Activated CD4-positive, alpha-beta T cell treated with anti-CD3 and anti-CD28 coated beads, Interleukin-2, Interleukin-4, amounts not matched to agents 100 ng/mL and 50 ng/mL, durations not matched to agents 16 hours and 8 hours (primary cell): Measurements from ENCODE around the gene NIPAL4.
A peak's percentile ranks its signal among the peaks of the same experiment; 100 is the strongest.

Source experiments
- DNase-seq: peaks from one replicate; pipeline ENCODE4 v3.0.0-alpha.2; 2020; ENCODE audit warnings: low spot score

NIPAL4 gene

DNA sequence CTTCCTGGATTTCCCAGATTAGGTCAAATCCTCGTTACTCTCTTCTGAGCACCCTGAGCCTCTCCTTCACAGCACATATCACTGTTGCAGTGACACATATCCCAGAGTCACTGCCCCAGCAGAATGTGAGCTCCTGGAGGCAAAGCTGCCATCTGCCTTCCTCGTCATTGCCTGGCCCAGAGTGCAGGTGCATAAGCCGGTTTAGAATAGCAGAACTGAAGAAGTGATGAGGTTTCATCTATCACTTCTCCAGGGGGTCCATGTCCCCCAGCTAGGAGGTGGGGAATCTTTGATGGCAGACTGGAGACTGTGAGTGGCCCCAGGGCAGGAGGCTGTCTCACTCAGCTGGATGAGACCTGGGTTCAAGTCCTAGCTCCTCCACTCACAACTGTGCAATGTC is 25.8 kb downstream of the NIPAL4 start:
- DNase-seq, result no peak

DNA sequence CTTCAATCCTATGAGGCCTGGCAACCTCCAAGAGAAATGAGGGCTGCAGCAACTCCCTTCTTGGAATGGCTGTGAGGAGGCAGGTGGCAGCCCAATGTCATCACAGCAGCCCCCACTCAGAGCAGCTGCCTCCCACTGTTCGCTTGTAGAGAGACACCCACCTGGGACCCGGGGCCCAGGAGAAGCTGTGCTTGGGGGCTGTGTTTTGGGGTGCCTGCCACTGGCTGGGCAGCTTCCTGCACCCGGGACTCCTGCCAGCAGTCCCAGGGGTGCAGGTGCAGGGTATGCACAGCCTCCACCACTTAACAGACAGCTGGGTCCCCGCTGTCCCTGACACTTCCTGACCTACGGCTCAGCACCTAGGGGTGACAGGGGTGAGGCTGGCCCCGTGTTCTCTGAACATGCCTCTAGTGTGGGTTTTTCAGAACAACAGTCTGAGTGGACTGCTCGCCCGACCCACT is 26.2 kb downstream of the NIPAL4 start:
- no peak for DNase-seq

DNA sequence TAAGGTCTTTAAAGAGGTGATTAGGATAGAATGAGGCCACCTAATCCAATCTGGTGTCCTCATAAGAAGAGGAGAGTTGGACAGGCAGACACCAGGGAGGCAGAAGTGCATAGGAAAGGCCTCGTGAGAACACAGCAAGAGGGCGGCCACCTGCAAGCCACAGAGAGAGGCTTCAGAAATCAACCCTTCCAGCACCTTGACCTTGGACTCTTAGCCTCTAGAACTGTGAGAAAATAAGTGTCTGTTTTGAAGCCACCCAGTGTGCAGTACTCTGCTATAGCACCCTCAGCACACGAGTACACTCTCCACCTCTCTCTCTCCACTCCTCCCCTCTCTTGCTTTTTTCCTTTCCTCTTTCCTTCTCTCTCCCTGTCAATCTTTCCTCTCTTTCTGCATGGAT is 26.8 kb downstream of the NIPAL4 start:
- DNase-seq, result no peak

DNA sequence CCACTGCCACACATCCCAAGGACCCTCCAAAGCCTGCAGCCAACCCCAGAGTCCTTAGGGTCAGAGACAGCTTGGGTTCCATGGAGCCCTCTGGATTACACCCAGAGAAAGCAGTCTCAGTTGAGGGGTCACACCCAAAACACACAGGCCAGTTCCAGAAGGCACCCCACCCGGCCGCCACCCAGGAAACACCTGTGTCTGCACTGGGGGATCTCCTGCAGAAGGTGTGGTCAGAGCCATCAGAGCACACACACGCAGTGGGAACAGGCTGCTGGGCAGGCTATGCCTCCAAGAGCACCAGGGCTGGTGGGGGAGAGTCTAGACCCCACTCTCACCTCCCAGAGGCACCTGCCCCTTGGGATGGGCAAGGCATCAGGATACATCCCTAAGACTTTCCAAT is 27.3 kb downstream of the NIPAL4 start:
- no peak for DNase-seq

DNA sequence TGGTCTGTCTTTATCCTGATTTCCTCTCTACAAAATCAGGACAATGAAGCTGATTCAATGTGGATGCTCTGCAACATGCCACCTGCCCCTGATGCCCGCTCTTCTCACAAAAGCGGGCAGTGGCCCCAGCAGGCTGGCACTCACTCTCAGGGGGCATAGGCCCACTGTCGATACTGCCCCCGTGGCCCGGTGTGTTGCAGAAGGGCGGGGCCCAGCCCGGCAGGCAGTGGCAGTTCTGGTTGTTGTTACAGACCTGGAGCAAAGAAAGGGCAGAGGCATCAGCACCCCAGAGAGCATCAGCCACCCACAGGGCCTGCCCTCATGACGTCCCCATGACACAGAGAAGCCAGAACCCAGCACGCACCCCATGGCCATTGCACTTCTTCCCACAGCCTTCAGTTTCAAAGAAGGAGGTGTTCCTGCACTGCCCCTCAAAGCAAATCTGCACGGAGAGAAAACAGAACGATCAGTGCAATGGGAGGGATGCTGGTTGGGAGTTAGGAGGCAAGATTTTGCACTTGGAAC is 31.5 kb downstream of the NIPAL4 start:
- no peak for DNase-seq

DNA sequence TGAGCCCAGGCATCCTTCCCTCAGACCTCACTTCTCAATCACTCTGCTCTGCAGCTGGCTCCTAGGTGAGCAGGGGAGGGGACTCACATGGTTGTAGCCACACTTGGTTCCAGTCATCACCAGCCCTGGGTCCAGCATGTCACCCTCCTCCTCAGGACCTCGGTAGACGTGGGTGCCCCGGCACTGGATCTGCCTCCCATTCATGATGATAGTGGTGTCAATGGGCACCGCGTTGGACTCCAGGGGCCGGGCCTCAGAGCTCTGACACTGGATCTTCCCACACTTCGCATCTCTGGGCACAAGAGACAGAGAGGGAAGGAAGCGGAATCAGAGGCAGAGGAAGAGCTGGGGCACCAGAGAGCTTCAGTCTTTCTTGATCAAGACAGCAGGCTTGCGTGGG is 32.9 kb downstream of the NIPAL4 start:
- no peak for DNase-seq

DNA sequence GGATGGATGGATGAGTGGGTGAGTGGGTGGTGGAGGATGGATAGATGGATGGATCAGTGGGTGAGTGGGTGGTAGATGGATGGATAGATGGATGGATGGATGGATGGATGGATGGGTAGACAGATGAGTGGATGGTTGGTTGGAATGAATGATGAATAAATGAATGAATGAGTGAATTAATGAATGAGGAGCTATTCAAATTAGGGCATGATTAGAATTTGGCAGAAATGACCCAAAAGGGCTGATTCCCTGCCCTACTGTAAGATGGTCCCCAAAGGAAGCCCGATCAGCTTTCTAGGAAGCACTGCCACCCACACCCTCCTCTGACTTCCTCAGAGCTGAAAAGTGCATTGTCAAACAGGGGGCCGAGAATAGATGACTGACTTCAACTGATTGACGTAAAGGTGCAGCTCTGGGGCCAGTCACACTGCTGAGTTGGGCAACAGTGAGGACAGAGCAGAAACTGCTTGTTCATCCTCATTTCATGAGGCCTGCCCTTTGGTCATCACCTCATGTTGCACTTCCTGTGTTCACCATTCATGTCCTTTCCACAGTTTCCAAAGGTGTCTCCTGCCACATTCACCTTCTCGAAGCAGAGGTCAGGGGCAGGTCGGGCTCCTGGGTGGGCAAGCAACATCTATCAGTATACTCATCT is 34.3 kb downstream of the NIPAL4 start:
- no peak for DNase-seq

DNA sequence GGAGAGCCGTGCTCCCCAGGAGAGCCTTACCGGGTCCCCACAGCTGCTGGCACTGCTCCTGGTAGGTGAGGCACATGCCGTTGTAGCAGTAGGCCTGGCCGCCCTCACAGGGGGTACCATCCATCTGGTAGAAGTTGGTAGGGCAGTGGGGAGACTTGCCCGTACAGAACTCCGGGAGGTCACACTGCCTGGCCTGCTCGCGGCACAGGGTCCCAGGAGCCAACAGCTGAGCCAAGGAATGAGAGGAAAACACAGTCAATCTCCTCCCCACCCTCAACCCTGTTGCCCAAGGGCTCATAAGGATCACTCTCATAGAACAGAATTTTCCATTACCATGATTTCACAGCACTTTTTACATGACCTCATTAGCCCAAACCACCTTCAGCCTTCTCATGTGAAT is 36.9 kb downstream of the NIPAL4 start:
- DNase-seq, result no peak

DNA sequence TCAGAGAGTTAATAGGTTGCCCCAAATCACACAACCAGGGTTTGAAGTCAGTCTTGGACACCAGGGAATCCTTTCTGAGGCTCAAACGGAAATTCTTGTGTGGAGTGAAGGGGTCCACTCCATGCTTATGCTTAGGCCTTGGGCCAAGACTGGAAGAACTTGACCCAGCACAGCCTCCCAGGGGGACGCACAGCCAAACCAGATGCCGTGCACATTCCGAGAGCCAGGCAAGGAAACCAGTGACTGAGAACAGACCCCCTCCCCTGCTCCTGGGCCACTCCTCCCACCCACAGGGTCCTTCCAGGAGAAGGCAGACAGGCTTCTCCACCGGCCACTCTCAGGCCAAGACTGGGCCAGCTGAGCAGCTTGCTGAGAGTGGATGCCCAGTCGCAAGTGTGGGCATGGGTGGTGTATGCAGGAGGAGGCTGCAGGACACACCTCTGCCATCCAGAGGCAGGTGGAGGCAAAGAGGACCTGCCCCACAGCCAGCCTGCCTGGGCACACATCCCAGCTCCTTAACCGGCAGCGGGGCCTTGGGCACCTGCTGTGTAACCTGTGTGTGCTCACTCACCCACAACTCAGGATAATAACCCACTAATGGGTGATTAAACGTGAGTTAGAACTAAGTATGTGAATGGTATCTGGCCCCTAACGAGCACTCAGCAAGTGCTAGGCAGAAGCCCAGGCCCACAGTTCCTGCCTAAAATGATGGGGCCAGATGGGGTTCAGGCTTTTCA is 38.0 kb downstream of the NIPAL4 start:
- no peak for DNase-seq

DNA sequence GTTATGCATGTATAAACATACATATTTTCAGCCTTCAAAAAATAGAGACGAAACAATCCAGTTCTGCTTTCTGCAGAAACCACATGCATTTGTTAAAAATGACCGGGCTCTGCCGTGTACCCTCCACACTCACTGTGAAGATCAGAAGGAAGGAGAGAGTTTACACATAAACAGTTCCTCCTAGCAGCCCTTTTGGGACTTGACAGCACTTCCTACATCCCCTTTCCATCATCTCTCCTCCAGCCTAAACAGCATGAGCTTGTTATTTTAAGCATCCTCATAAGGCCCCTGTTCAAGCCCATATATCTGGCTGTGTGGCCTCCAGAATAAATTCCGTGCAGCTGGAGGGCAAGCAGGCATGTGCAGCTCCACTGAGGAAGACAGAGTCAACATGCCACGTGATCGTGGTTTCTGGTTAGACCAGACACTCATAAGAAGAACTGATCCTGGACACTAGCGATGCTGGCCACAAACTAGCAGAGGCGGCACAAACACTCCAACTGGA is 42.2 kb downstream of the NIPAL4 start:
- peak; percentile 11 for DNase-seq

DNA sequence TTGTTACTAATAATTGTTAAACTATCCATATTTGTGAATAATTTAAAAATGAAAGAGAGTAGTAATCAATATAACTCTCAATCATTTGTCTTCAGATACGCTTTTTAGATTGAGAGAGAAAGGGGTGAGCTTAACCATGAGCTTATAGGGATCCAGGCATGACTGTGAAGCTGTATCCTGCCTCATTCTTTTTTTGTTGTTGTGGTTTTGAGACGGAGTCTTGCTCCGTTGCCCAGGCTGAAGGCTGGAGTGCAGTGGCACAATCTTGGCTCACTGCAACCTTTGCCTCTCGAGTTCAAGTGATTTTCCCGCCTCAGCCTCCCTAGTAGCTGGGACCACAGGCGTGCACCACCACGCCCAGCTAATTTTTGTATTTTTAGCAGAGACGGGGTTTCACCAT is 44.0 kb downstream of the NIPAL4 start:
- DNase-seq, result no peak

DNA sequence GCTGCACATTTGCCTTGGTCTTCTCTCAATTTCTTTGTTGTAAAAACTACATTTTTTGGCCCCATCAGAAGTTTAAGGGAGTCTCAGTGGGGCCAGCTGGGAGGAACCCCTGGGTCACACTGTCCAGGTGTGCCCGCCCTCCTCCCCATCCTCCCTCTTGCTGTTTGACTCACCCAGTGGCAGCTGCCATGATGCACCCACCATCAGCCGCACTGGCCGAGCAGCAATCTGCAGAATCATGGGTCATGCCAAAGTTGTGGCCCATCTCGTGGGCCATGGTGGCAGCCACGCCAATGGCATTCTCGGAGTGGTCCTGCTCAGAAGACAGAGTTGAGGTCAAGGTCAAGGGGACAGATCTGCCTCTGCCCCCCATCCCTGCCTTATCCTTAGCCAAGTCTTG is 45.5 kb downstream of the NIPAL4 start:
- DNase-seq, result no peak

DNA sequence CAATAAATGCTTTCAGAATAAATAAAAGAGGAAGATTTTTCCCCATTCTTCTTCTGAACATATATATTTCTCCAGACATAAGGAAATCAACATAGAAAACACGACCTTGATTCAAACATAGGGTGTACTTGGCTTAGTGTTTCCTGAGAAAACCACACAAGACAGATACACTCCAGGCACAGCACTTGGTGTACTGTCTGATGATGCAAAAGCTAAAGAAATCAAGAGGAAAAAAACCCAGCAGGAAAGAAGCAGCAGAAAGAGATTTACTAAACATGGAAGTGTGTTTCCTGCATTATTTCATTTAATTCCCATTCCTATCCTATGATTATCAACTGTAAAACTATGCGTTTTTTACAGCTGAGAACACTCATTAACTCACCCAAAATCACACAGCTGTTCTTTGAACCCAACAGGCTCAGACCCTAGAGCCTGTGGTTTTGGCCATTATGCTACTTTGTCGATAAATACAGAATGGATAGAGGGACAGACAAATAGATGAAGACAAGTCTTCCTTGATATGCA is 46.1 kb downstream of the NIPAL4 start:
- DNase-seq, result no peak

DNA sequence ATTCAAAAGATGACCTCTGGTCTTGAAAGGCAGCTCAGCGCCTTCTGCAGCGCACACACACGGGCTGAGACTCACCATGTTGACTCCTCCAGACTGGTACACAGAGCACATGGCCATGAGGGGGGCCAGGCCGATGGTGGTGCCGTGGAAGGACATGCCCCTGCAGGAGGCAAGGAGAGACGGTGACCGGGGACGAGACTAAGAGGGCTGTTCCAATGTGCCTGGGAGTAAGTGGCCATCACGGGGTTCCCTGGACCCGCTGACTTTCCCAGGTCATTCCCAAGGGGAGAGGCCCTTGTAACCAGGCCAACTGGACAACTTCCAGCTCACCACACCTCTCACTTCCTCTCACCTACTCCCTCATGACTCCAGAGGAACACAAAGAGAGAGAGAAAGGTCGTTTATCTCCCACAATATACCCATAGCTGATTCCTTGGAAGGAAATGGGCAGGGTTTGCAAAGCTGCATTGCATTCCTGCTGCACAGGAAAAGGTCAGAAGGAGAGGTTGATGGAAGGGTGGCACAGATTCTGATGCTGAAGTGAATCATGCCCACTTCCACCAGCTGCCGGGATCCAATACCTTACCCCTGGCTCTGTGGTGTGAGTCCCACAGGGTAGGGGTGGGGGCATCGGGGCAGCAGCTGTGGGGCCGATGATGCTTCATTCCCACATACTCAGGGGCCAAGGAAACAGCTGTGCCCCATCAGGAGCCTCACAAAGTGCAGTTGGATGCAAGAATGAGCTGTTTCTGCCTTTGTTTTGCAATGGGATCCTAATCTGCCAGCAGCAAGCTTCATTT is 47.2 kb downstream of the NIPAL4 start:
- DNase-seq, result no peak

DNA sequence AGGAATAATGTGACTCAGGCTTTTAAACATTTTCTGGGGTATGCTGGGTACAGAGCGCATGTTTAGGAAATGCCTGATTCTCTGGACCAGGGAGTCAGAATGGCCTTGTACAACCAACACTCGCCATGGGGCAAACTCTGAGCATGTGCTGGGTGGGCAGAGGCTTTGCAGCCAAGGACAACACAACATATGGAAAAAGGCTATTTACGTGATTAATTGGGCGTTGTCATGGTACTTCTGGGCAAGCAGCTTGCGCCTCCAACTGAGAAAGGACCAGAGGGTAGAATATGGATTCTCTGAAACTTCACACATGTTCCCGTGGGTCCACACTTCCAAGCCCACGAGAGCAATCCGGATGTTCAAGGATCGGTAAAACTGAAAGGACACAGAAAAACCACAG is 49.1 kb downstream of the NIPAL4 start:
- no peak for DNase-seq

DNA sequence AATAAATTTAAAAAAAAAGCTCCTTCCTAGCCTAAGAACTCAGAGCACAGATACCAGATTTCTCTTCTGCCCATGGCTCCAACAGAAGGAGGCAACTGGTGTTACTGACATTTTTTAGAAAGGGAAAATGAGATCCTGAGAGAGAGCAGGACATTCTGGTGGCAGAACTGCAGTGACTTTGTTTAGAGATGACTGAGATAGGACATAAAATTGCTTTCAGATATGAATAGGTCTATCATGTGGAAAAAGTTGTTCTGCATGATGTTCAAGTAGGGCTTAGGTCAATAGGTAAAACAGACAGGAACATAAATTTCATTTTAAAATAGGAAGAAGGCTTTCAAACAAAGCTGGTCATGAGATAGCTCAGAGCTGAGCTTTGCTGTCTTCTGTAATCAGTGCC is 49.6 kb downstream of the NIPAL4 start:
- DNase-seq, result peak; percentile 10

DNA sequence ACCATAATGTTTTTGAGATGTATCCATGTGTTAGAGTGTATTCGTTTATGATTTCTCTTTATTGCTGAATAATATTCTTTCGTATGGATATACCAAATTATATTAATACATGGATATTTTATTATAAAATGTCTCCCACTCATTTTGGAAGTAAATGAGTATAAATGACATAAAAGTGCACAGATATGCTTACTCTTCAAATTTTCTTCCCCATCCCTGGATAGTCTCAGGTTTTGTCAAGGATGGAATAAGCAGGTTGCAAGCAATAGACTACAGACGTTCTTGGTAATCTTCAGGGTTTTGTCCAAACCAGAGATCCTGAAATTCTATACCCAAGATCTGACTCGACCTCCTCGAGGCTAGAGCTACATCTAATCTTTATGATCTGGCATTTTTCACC is 50.7 kb downstream of the NIPAL4 start:
- no peak for DNase-seq

DNA sequence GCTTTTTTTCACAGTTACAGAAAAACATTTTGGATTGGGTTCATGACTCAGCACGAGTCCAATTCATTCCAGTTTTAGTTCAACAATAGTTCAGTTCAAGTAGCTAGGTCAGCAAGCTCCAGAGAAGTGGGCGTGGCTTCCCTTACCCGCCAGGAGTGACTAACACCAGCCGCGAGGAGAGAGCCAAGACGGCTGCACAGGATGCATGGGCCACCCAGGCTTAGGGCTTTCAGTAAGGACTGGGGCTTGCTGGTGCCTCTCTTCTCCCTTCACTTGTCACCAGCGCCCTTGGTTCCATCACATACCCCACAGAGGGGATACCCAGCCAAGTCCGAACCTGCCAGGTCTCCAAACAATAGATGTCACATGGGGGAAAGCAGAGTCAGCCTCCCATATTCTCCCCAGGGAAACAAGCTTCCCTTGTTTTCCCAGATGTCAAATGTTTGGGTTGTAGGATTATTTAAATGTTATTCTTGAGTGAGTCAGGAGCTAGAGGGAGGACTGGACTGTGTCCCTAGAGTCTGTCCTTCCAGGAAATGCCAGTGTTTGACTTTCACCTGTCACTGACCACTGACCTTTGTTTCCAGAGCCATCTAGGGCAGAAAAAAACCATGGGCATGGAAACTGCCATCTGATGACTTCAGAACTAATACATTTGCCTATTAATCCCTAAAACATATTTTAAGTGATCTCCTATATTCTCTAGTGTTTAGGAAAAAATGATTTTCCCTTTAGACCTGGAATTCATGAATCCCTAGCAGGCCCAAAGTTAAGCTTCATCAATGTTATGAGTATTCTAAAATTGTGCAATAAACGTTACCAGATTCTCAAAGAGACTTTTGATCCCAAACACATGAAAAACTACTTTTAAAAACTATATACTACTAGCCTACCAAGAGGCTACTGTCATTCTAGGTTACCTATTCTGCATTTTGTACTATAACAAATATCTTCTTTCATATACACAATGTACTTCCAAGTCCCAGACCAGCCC is 51.9 kb downstream of the NIPAL4 start:
- peak; percentile 63 for DNase-seq

DNA sequence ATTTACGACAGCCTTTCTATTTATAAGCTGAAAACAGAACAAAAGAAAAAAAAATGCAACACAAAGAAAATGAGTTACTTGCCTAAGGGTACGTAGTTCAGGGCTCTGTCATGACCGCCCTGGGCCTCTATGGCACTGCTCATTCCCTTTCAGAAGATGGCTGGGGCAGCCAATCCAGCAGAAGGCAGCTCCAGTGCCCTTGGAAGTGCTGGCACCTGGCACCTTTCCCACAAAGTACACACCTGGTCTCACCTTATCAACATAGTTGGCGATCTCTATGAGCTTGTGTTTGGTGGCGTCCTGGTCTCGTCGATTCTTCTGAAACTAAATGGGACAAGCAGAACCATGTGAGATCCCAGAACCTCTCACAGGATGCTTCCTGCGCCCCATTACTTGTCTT is 53.2 kb downstream of the NIPAL4 start:
- DNase-seq, result no peak

DNA sequence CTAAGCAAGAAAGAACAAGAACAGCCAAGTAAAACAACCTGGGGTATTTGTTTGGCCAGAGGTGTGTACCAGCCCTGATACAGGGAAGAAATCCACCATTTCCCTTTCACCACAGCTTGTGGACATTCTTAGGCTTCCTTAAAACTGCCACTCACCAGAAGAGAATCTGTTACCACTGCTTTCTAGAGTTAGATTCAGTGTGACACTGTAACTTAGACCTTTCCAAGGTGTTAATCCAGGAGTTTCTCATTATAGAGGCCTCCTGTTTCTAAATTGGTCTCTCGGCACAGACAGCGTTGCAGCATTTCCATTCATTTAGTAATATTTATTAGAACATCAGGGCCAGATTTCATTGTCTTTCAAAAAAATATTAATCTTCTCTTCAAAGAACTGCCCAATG is 55.0 kb downstream of the NIPAL4 start:
- DNase-seq, result no peak

DNA sequence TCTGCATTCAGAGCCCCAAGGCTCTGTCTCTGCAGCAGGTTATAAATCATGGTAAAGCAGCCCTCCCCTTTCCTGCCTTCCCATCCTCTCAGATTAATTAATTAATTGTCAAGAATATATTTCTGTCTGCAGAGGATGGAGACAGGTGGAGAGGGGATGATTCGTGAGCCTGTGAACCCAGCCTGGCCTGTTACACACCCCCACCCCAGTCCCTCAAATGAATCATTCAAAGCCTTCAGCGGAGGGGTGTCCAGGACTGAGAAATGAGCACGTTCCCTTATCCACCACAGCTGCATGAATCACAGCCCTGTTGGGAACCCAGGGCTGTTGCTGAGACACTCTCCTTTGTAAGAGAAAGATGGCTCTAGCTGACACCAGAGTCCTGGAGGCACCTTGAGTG is 56.0 kb downstream of the NIPAL4 start:
- DNase-seq, result no peak
